HEK293T (cell line): ENCODE measurements around the gene CPT1A.

Experiments used
- CTCF ChIA-PET: fragments of 350-600 bp; formaldehyde crosslinking; extraction: SDS; loops from one replicate; lab custom pipeline; 2021; ENCODE audit warnings: antibody characterized with exemption, inconsistent platforms; lab: Yijun Ruan, JAX
- POLR2A ChIA-PET: fragments of 350-600 bp; formaldehyde crosslinking; extraction: SDS; loops from one replicate; lab custom pipeline; 2020; ENCODE audit warnings: antibody characterized with exemption, inconsistent platforms; lab: Yijun Ruan, JAX
- DNase-seq: peaks from one replicate; pipeline ENCODE4 v3.0.0; 2012; ENCODE audit warnings: mixed read lengths; ENCODE audit errors: extremely low spot score
- ARNT ChIP-seq: fragments of 450-650 bp; IDR thresholded peaks from 2 replicates; pipeline ENCODE4 v1.6.1; 2017; ENCODE audit warnings: mild to moderate bottlenecking
- BHLHE40 ChIP-seq: fragments of 450-650 bp; IDR thresholded peaks from 2 replicates; pipeline ENCODE4 v1.6.1; 2016; ENCODE audit warnings: mild to moderate bottlenecking, moderate library complexity, borderline replicate concordance
- CTBP1 ChIP-seq: fragments of 450-650 bp; IDR thresholded peaks from 2 replicates; pipeline ENCODE4 v1.6.1; 2016; ENCODE audit warnings: borderline replicate concordance
- ELF4 ChIP-seq: fragments of 450-650 bp; IDR thresholded peaks from 2 replicates; pipeline ENCODE4 v1.6.1; 2017; ENCODE audit warnings: antibody characterized with exemption
- FOXA1 ChIP-seq: fragments of 450-650 bp; IDR thresholded peaks from 2 replicates; pipeline ENCODE4 v1.6.1; 2016; ENCODE audit warnings: mild to moderate bottlenecking
- FOXK2 ChIP-seq: fragments of 450-650 bp; IDR thresholded peaks from 2 replicates; pipeline ENCODE4 v1.6.1; 2016; ENCODE audit warnings: mild to moderate bottlenecking
- FOXM1 ChIP-seq: fragments of 450-650 bp; IDR thresholded peaks from 2 replicates; pipeline ENCODE4 v1.6.1; 2017; ENCODE audit warnings: mild to moderate bottlenecking, borderline replicate concordance
- HDGF ChIP-seq: fragments of 450-650 bp; IDR thresholded peaks from 2 replicates; pipeline ENCODE4 v1.6.1; 2017; ENCODE audit warnings: antibody characterized with exemption, borderline replicate concordance
- L3MBTL2 ChIP-seq: fragments of 450-650 bp; conservative IDR thresholded peaks from 2 replicates; pipeline ENCODE4 v1.6.1; 2016; ENCODE audit warnings: mild to moderate bottlenecking
- LEF1 ChIP-seq: fragments of 450-650 bp; IDR thresholded peaks from 2 replicates; pipeline ENCODE4 v1.6.1; 2017; ENCODE audit warnings: mild to moderate bottlenecking, borderline replicate concordance
- NFRKB ChIP-seq: fragments of 450-650 bp; IDR thresholded peaks from 2 replicates; pipeline ENCODE4 v1.6.1; 2016; ENCODE audit warnings: mild to moderate bottlenecking, moderate library complexity
- PKNOX1 ChIP-seq: fragments of 450-650 bp; IDR thresholded peaks from 2 replicates; pipeline ENCODE4 v1.6.1; 2016
- SP1 ChIP-seq: fragments of 450-650 bp; IDR thresholded peaks from 2 replicates; pipeline ENCODE4 v1.6.1; 2017
- SUZ12 ChIP-seq: fragments of 450-650 bp; IDR thresholded peaks from 2 replicates; pipeline ENCODE4 v1.6.1; 2016; ENCODE audit warnings: mild to moderate bottlenecking
- TARDBP ChIP-seq: fragments of 450-650 bp; IDR thresholded peaks from 2 replicates; pipeline ENCODE4 v1.6.1; 2016
- ZNF384 ChIP-seq: fragments of 450-650 bp; IDR thresholded peaks from 2 replicates; pipeline ENCODE4 v1.6.1; 2016

Gene CPT1A

GRCh38 chr11:68775951-68776388 lies 65.7 kb downstream of the CPT1A start:
- DNase-seq: no peak
- POLR2A ChIA-PET: no interaction called here
- CTCF ChIA-PET: no interaction called here
- no peak for TF ChIP-seq CTBP1
- no peak for TF ChIP-seq BHLHE40
- TF ChIP-seq NFRKB: no peak
- no peak for TF ChIP-seq LEF1
- TF ChIP-seq ARNT: no peak

- no peak for DNase-seq
- POLR2A ChIA-PET: no interaction called here
- no peak for TF ChIP-seq LEF1
- TF ChIP-seq TARDBP: no peak
- no peak for TF ChIP-seq ZNF384
- TF ChIP-seq FOXA1: no peak
- no peak for TF ChIP-seq NFRKB
- no peak for TF ChIP-seq ARNT
- TF ChIP-seq HDGF: no peak
- no peak for TF ChIP-seq ELF4
- TF ChIP-seq FOXM1: no peak
- TF ChIP-seq BHLHE40: no peak
- TF ChIP-seq CTBP1: no peak
- no peak for TF ChIP-seq L3MBTL2
- TF ChIP-seq SUZ12: no peak
- TF ChIP-seq PKNOX1: no peak
- TF ChIP-seq SP1: no peak
- TF ChIP-seq FOXK2: no peak
- CTCF ChIA-PET: no interaction called here
Measured at GRCh38 chr11:68774194-68774585, 67.5 kb downstream of the CPT1A start.

DNA sequence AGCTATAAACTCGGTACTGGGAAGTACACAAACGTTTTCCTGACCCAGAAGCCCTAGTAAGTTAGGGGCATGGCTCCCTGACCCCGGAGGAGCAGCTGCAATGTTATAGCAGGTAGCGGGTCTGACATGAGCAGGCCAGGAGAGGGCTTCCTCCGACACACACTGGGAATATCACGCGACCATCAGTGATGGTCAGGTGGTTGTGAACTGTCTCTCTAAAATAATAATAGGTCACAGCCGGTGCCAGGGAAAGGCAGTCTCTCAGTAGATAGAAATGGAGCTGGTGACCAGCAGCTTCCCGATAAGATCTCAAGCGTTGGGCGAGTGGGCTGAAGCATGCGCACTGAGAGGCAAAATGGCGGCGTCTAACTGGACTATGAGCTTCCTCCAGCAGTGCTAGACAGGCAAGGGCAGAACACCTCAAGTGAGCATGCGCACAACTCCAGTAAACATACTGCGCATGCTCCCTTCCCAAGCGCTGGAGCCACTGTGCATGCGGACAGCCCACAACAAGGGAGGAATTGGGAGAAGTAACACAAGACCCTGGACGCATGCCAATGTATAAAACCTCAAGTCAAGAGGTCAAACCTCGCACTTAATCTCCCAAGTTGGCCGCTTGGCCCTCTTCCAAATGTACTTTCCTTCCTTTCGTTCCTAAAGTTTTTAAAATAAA lies 68.1 kb downstream of the CPT1A start:
- CTCF ChIA-PET: no interaction called here
- POLR2A ChIA-PET: no interaction called here
- DNase-seq: no peak
- no peak for TF ChIP-seq HDGF
- no peak for TF ChIP-seq FOXK2
- no peak for TF ChIP-seq LEF1
- TF ChIP-seq ZNF384: no peak
- TF ChIP-seq FOXM1: no peak
- no peak for TF ChIP-seq ARNT
- TF ChIP-seq L3MBTL2: no peak
- no peak for TF ChIP-seq SUZ12
- no peak for TF ChIP-seq TARDBP
- no peak for TF ChIP-seq NFRKB
- TF ChIP-seq CTBP1: no peak
- TF ChIP-seq ELF4: no peak
- no peak for TF ChIP-seq BHLHE40

DNA sequence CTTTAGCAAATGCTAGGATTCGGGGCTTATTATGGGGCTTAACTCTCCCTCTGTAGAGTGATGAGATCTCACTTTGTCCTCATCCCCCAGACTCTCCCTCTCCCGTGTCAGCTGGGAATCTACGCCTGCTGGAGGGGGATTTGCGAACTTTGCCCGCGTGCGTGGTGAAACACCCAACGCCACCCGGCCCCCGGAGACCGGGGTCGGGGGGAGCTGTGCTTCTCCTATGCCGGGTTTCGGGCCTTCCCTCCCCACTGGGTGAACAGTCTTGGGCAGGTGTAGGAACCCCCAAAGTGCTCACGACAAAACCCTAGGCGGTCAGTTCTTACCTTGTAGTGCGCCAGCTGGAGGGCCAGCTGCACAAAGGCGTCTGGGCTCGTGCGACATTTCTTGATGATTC lies 68.8 kb downstream of the CPT1A start:
- ChIA-PET POLR2A (no interaction called here), CTCF (no interaction called here)
- TF ChIP-seq L3MBTL2 (no peak), CTBP1 (no peak), HDGF (no peak), FOXA1 (no peak), BHLHE40 (no peak), ARNT (no peak), FOXM1 (no peak), NFRKB (no peak), ZNF384 (no peak), PKNOX1 (no peak), TARDBP (no peak), ELF4 (no peak), SP1 (no peak), LEF1 (no peak), SUZ12 (no peak), FOXK2 (no peak)
- no peak for DNase-seq

GRCh38 chr11:68770781-68771180 lies 70.9 kb downstream of the CPT1A start:
- ChIA-PET POLR2A (no interaction called here), CTCF (no interaction called here)
- no peak for TF ChIP-seq ZNF384
- no peak for TF ChIP-seq FOXK2
- no peak for TF ChIP-seq LEF1
- no peak for DNase-seq

DNA sequence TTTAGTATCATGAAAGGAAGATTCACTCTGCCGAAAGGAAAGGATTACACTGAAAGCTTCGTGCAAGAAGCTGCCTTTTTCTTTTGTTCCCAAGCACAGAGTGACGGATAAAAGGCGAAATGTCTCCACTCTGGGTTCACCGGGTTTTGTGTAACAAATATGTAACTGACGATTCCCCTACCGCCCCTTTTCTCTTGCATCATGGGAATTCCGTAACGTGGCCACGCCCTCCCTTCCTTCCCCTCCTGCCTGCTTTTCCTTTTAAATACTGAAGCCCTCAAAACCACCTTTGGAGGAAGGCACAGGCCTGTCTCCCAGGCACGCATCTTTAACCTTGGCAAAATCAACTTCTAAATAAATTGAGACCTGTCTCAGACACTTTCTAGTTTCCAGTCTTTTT lies 74.0 kb downstream of the CPT1A start:
- CTCF ChIA-PET: no interaction called here
- POLR2A ChIA-PET: no interaction called here

More for the DNA sequence above, 74.0 kb downstream of the CPT1A start:
- no peak for DNase-seq
- TF ChIP-seq L3MBTL2 (no peak), CTBP1 (no peak), SUZ12 (no peak), BHLHE40 (no peak), FOXM1 (no peak), SP1 (no peak), FOXA1 (no peak), LEF1 (no peak), FOXK2 (no peak), NFRKB (no peak), PKNOX1 (no peak), TARDBP (no peak), ARNT (no peak), ELF4 (no peak), ZNF384 (no peak), HDGF (no peak)
